Smooth muscle cell (in vitro differentiated cells): ENCODE measurements around the gene AAR2. TPM values are rescaled to one million over a fixed set of nuclear protein-coding genes. Genes with fewer than 3 reads are reported as not detected.

ENCODE experiments used
- DNase-seq: peaks from one replicate; lab custom pipeline; 2025; ENCODE audit not compliant: unreplicated experiment; lab: John Stamatoyannopoulos, UW
- H2AFZ ChIP-seq: fragments of 200-600 bp; sonication (generic); 2 replicates; pipeline ENCODE4 v1.6.0; 2016; ENCODE audit warnings: antibody characterized with exemption, low read depth, mild to moderate bottlenecking
- H3F3A ChIP-seq: fragments of 200-600 bp; sonication (generic); 2 replicates; pipeline ENCODE4 v1.6.0; 2017; ENCODE audit warnings: antibody characterized with exemption, low read depth
- H3K27ac ChIP-seq: fragments of 200-600 bp; sonication (generic); 2 replicates; pipeline ENCODE4 v1.5.1; 2016; ENCODE audit warnings: low read depth, mild to moderate bottlenecking
- H3K27me3 ChIP-seq: fragments of 200-600 bp; sonication (generic); 2 replicates; pipeline ENCODE4 v1.6.1; 2016; ENCODE audit warnings: low read depth, mild to moderate bottlenecking
- H3K36me3 ChIP-seq: fragments of 200-600 bp; sonication (generic); 2 replicates; pipeline ENCODE4 v1.5.1; 2016; ENCODE audit warnings: low read depth
- H3K4me1 ChIP-seq: fragments of 200-600 bp; sonication (generic); 2 replicates; pipeline ENCODE4 v1.5.1; 2016; ENCODE audit warnings: low read depth
- H3K4me2 ChIP-seq: fragments of 200-600 bp; sonication (generic); 2 replicates; pipeline ENCODE4 v1.6.0; 2016; ENCODE audit warnings: mild to moderate bottlenecking
- H3K4me3 ChIP-seq: fragments of 200-600 bp; sonication (generic); 2 replicates; pipeline ENCODE4 v1.5.1; 2016; ENCODE audit warnings: mild to moderate bottlenecking
- H3K79me2 ChIP-seq: fragments of 200-600 bp; sonication (generic); 2 replicates; pipeline ENCODE4 v1.6.0; 2016; ENCODE audit warnings: low read depth, mild to moderate bottlenecking
- H3K9ac ChIP-seq: fragments of 200-600 bp; sonication (generic); 2 replicates; pipeline ENCODE4 v1.6.0; 2016; ENCODE audit warnings: low read depth
- H3K9me3 ChIP-seq: fragments of 200-600 bp; sonication (generic); replicated peaks from 2 replicates; pipeline ENCODE4 v1.5.1; 2016; ENCODE audit warnings: low read depth
- H4K20me1 ChIP-seq: fragments of 200-600 bp; sonication (generic); 2 replicates; pipeline ENCODE4 v1.6.0; 2016; ENCODE audit warnings: low read depth
- CTCF ChIP-seq: fragments of 200-600 bp; sonication (generic); IDR thresholded peaks from 2 replicates; pipeline ENCODE4 v1.5.1; 2017; ENCODE audit warnings: borderline replicate concordance, mild to moderate bottlenecking, antibody characterized with exemption; ENCODE audit not compliant: insufficient read depth, poor library complexity, severe bottlenecking
- WGBS: methylation state at CpG from one replicate; pipeline ENCODE4 v1.1.7; 2016; ENCODE audit warnings: low lambda C conversion rate; 5-methylcytosine and 5-hydroxymethylcytosine counted together
- polyA plus RNA-seq: library from polyadenylated mRNA; unstranded; fragments of >200 nt; fragmentation: Nextera tagmentation; extraction: Ambion mirVana; gene quantifications from 2 replicates; pipeline ENCODE4 v1.2.1, GENCODE V29; 2016
- total RNA-seq: library from RNA; depleted of rRNA; stranded (reverse); fragments of >200 nt; gene quantifications from 2 replicates; pipeline ENCODE4 v1.2.3, GENCODE V29; 2014

Gene AAR2
- 25.9 and 26.6 TPM in 2 replicates for total RNA-seq
- 37.5 and 39.9 TPM in 2 replicates for polyA plus RNA-seq

GRCh38 chr20:36235892-36236785, at the start of gene AAR2:
Gene AAR2, plus strand, starts transcription at chr20:36236478. Its CDS starts 3,391 bp downstream, at chr20:36239869.
- H3K36me3 ChIP-seq = peaks cover 3% of the 10 kb centered on the region
- peaks cover 8% of the 10 kb centered on the region for H4K20me1 ChIP-seq
- no peak for TF ChIP-seq CTCF
- no peaks in the 10 kb centered on the region for H3K27me3 ChIP-seq
- peak within 1 kb of the TSS; percentile 87 for H3K4me3 ChIP-seq
- 17% methylated on average over 44 of the region's 44 CpGs for WGBS
- H3F3A ChIP-seq = no peaks in the 10 kb centered on the region
- peaks cover 7% of the 10 kb centered on the region for H3K4me1 ChIP-seq
- H2AFZ ChIP-seq = peak within 1 kb of the TSS; percentile 83
- peak within 1 kb of the TSS; percentile 73 for H3K27ac ChIP-seq
- H3K4me2 ChIP-seq = peak within 1 kb of the TSS; percentile 95
- peak within 1 kb of the TSS; percentile 93 for H3K9ac ChIP-seq
- peak; percentile 31 for DNase-seq
- no peaks in the 10 kb centered on the region for H3K9me3 ChIP-seq
- peaks cover 47% of the 10 kb centered on the region for H3K79me2 ChIP-seq

- Histone ChIP-seq H3K4me1 (no peaks in the 10 kb centered on the region), H4K20me1 (no peaks in the 10 kb centered on the region), H3K9ac (no peak overlapping the region), H2AFZ (no peak overlapping the region), H3K4me3 (no peak overlapping the region), H3K79me2 (no peaks in the 10 kb centered on the region), H3K36me3 (no peaks in the 10 kb centered on the region), H3K9me3 (no peaks in the 10 kb centered on the region), H3K27me3 (no peaks in the 10 kb centered on the region), H3F3A (no peaks in the 10 kb centered on the region), H3K4me2 (no peak overlapping the region), H3K27ac (no peak overlapping the region)
- WGBS = 95% methylated on average over 10 of the region's 10 CpGs
- TF ChIP-seq CTCF = no peak
- no peak for DNase-seq
These were observed 42.1 kb upstream of the AAR2 start for GRCh38 chr20:36193977-36194712.

DNA sequence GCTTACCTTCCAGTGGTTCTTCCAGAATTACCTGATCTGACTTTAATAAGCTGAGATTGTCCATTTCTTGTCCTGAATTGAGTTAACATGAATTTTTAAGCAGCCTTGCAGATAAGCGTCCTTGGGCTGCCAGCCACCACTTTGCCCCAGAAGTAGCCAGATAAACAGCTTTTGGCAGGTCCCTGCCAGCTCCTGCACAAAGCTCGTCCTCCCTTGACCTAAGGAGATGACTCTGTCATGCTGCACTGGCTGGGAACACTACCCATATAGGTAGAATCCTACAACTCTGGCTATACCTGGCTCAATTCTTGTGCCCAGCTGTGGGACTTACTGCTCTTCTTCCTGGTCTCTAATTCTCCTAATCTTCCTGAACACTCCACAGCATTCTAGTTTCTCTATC, 39.6 kb upstream of the AAR2 start:
- Histone ChIP-seq H3K36me3 (no peaks in the 10 kb centered on the region), H3K4me3 (no peak overlapping the region), H3F3A (no peaks in the 10 kb centered on the region), H2AFZ (no peak overlapping the region), H3K79me2 (no peaks in the 10 kb centered on the region), H3K4me2 (no peak overlapping the region), H3K27ac (no peak overlapping the region), H3K9ac (no peak overlapping the region), H3K27me3 (no peaks in the 10 kb centered on the region), H3K9me3 (no peaks in the 10 kb centered on the region), H3K4me1 (no peaks in the 10 kb centered on the region), H4K20me1 (no peaks in the 10 kb centered on the region)
- 94% methylated on average over 2 of the region's 2 CpGs for WGBS
- no peak for TF ChIP-seq CTCF
- no peak for DNase-seq
